Activated naive CD4-positive, alpha-beta T cell treated with anti-CD3 and anti-CD28 coated beads for 36 hours (primary cell): ENCODE results near the gene PHACTR3. TPM values are rescaled to one million over a fixed set of nuclear protein-coding genes. Genes with fewer than 3 reads are reported as not detected.

ENCODE experiments used
- CTCF ChIA-PET: fragments of 350-600 bp; sonication (Branson Sonifier 250); formaldehyde crosslinking; loops from one replicate; lab custom pipeline; 2021; ENCODE audit warnings: antibody characterized with exemption; lab: Charles Lee
- DNase-seq: peaks from one replicate; pipeline ENCODE4 v3.0.0-alpha.2; 2020
- H3K27ac Mint-ChIP-seq: one replicate; pipeline ENCODE4 v1.8.0; 2021; ENCODE audit warnings: mild to moderate bottlenecking, mixed read lengths
- H3K27me3 Mint-ChIP-seq: one replicate; pipeline ENCODE4 v1.8.0; 2021; ENCODE audit warnings: low read depth, mixed read lengths
- H3K36me3 Mint-ChIP-seq: one replicate; pipeline ENCODE4 v1.8.0; 2021; ENCODE audit warnings: low read depth, mixed read lengths
- H3K4me1 Mint-ChIP-seq: one replicate; pipeline ENCODE4 v1.8.0; 2021; ENCODE audit warnings: low read depth, mixed read lengths
- H3K4me3 Mint-ChIP-seq: one replicate; pipeline ENCODE4 v1.8.0; 2021; ENCODE audit warnings: mild to moderate bottlenecking, moderate library complexity, mixed read lengths
- H3K9me3 Mint-ChIP-seq: one replicate; pipeline ENCODE4 v1.8.0; 2021; ENCODE audit warnings: mixed read lengths
- intact Hi-C: fragments of 100-400 bp; cut with micrococcal nuclease; formaldehyde crosslinking; loops from one replicate; pipeline ENCODE4 v1.15.1; 2023
- total RNA-seq, 2 experiments: library from RNA; stranded (reverse); gene quantifications; one replicate each; pipeline ENCODE4 v1.2.3, GENCODE V29; 2021

PHACTR3 gene
- total RNA-seq, 2 experiments from 2014 or later = not detected

GRCh38 chr20:59600472-59600871 lies 3.9 kb upstream of the PHACTR3 start:
- Mint-ChIP-seq H3K9me3 (no peaks in the 10 kb centered on the region), H3K36me3 (no peaks in the 10 kb centered on the region), H3K27me3 (peaks cover 38% of the 10 kb centered on the region), H3K4me1 (no peaks in the 10 kb centered on the region), H3K4me3 (no peak overlapping the region), H3K27ac (no peak overlapping the region)
- CTCF ChIA-PET = interaction anchor here (0.8 kb wide), 1 partner anchor 147 kb away, joined by 6 read pairs; no protein-coding TSS in a partner anchor
- intact Hi-C loops = no loop called here
- DNase-seq = no peak

- Mint-ChIP-seq H3K36me3 (no peaks in the 10 kb centered on the region), H3K4me1 (no peaks in the 10 kb centered on the region), H3K27me3 (peaks cover 53% of the 10 kb centered on the region), H3K4me3 (no peak overlapping the region), H3K27ac (no peak overlapping the region), H3K9me3 (no peaks in the 10 kb centered on the region)
- DNase-seq = no peak
- CTCF ChIA-PET = interaction anchor here (0.6 to 1.5 kb wide), 3 partner anchors 8 to 394 kb away, joined by 3 to 4 read pairs (median 3); no protein-coding TSS in a partner anchor
- intact Hi-C loops = no loop called here
Observed at GRCh38 chr20:59602546-59603080, 1.7 kb upstream of the PHACTR3 start.

- Mint-ChIP-seq H3K9me3 (no peaks in the 10 kb centered on the region), H3K27ac (no peak overlapping the region), H3K4me1 (no peaks in the 10 kb centered on the region), H3K36me3 (no peaks in the 10 kb centered on the region), H3K4me3 (no peak overlapping the region), H3K27me3 (peaks cover 57% of the 10 kb centered on the region)
- no peak for DNase-seq
- intact Hi-C loops = no loop called here
- CTCF ChIA-PET = interaction anchor here (1.5 kb wide), 1 partner anchor 8 kb away, joined by 3 read pairs; no protein-coding TSS in a partner anchor
Observed at GRCh38 chr20:59603176-59603575, 1.2 kb upstream of the PHACTR3 start.

GRCh38 chr20:59604741-59605600 lies 631 bp downstream of the PHACTR3 start:
- peaks cover 52% of the 10 kb centered on the region for H3K27me3 Mint-ChIP-seq
- H3K36me3 Mint-ChIP-seq = no peaks in the 10 kb centered on the region

GRCh38 chr20:59605601-59606364 lies 1.4 kb downstream of the PHACTR3 start:
- no peaks in the 10 kb centered on the region for H3K9me3 Mint-ChIP-seq
- peaks cover 50% of the 10 kb centered on the region for H3K27me3 Mint-ChIP-seq
- DNase-seq = no peak
- CTCF ChIA-PET = no interaction called here
- intact Hi-C loops = no loop called here
- no peaks in the 10 kb centered on the region for H3K4me1 Mint-ChIP-seq
- H3K36me3 Mint-ChIP-seq = no peaks in the 10 kb centered on the region
- H3K27ac Mint-ChIP-seq = no peak overlapping the region
- H3K4me3 Mint-ChIP-seq = no peak overlapping the region

More at GRCh38 chr20:59604741-59605600, 631 bp downstream of the PHACTR3 start:
- H3K27ac Mint-ChIP-seq = no peak overlapping the region
- DNase-seq = no peak
- no peaks in the 10 kb centered on the region for H3K9me3 Mint-ChIP-seq
- intact Hi-C loops = no loop called here
- H3K4me3 Mint-ChIP-seq = no peak overlapping the region
- H3K4me1 Mint-ChIP-seq = no peaks in the 10 kb centered on the region
- CTCF ChIA-PET = no interaction called here

GRCh38 chr20:59606566-59606965 lies 2.2 kb downstream of the PHACTR3 start:
- no peak for DNase-seq
- Mint-ChIP-seq H3K27me3 (peaks cover 52% of the 10 kb centered on the region), H3K9me3 (no peaks in the 10 kb centered on the region), H3K36me3 (no peaks in the 10 kb centered on the region), H3K4me3 (no peak overlapping the region), H3K4me1 (no peaks in the 10 kb centered on the region), H3K27ac (no peak overlapping the region)
- CTCF ChIA-PET = no interaction called here
- intact Hi-C loops = no loop called here

GRCh38 chr20:59608396-59608795 lies 4.1 kb downstream of the PHACTR3 start:
- no peaks in the 10 kb centered on the region for H3K9me3 Mint-ChIP-seq
- DNase-seq = no peak
- H3K4me3 Mint-ChIP-seq = no peak overlapping the region
- no peak overlapping the region for H3K27ac Mint-ChIP-seq
- H3K36me3 Mint-ChIP-seq = no peaks in the 10 kb centered on the region
- intact Hi-C loops = no loop called here
- H3K27me3 Mint-ChIP-seq = peaks cover 39% of the 10 kb centered on the region
- CTCF ChIA-PET = no interaction called here
- no peaks in the 10 kb centered on the region for H3K4me1 Mint-ChIP-seq

GRCh38 chr20:59608871-59609270 lies 4.5 kb downstream of the PHACTR3 start:
- no peak overlapping the region for H3K27ac Mint-ChIP-seq
- intact Hi-C loops = no loop called here
- no peaks in the 10 kb centered on the region for H3K4me1 Mint-ChIP-seq
- H3K4me3 Mint-ChIP-seq = no peak overlapping the region
- H3K9me3 Mint-ChIP-seq = no peaks in the 10 kb centered on the region
- H3K27me3 Mint-ChIP-seq = peaks cover 37% of the 10 kb centered on the region
- CTCF ChIA-PET = interaction anchor here (1.1 kb wide), 1 partner anchor 29 kb away, joined by 3 read pairs; no protein-coding TSS in a partner anchor
- H3K36me3 Mint-ChIP-seq = no peaks in the 10 kb centered on the region
- DNase-seq = no peak

GRCh38 chr20:59611286-59611685 lies 6.9 kb downstream of the PHACTR3 start:
- Mint-ChIP-seq H3K4me3 (no peak overlapping the region), H3K27me3 (peaks cover 29% of the 10 kb centered on the region), H3K9me3 (no peaks in the 10 kb centered on the region), H3K4me1 (no peaks in the 10 kb centered on the region), H3K36me3 (no peaks in the 10 kb centered on the region), H3K27ac (no peak overlapping the region)
- CTCF ChIA-PET = interaction anchor here (1.3 kb wide), 1 partner anchor 9 kb away, joined by 3 read pairs; no protein-coding TSS in a partner anchor
- DNase-seq = no peak
- intact Hi-C loops = no loop called here

- no peak overlapping the region for H3K4me3 Mint-ChIP-seq
- DNase-seq = no peak
- no peak overlapping the region for H3K27ac Mint-ChIP-seq
- no peaks in the 10 kb centered on the region for H3K36me3 Mint-ChIP-seq
- H3K27me3 Mint-ChIP-seq = peaks cover 18% of the 10 kb centered on the region
- no peaks in the 10 kb centered on the region for H3K4me1 Mint-ChIP-seq
- CTCF ChIA-PET = no interaction called here
- H3K9me3 Mint-ChIP-seq = no peaks in the 10 kb centered on the region
- intact Hi-C loops = no loop called here
Observed at GRCh38 chr20:59613861-59614260, 9.5 kb downstream of the PHACTR3 start.

- Mint-ChIP-seq H3K27ac (no peak overlapping the region), H3K27me3 (peaks cover 15% of the 10 kb centered on the region), H3K4me1 (no peaks in the 10 kb centered on the region), H3K4me3 (no peak overlapping the region), H3K9me3 (no peaks in the 10 kb centered on the region), H3K36me3 (no peaks in the 10 kb centered on the region)
- no peak for DNase-seq
- intact Hi-C loops = no loop called here
- CTCF ChIA-PET = interaction anchor here (0.6 kb wide), 1 partner anchor 46 kb away, joined by 3 read pairs; no protein-coding TSS in a partner anchor
Observed at GRCh38 chr20:59614714-59615113, 10.4 kb downstream of the PHACTR3 start.

GRCh38 chr20:59616306-59616705 lies 12.0 kb downstream of the PHACTR3 start:
- H3K4me3 Mint-ChIP-seq = no peak overlapping the region
- no peaks in the 10 kb centered on the region for H3K36me3 Mint-ChIP-seq
- H3K27ac Mint-ChIP-seq = no peak overlapping the region
- no peak for DNase-seq
- no peaks in the 10 kb centered on the region for H3K4me1 Mint-ChIP-seq
- intact Hi-C loops = no loop called here
- peaks cover 16% of the 10 kb centered on the region for H3K27me3 Mint-ChIP-seq
- CTCF ChIA-PET = interaction anchor here (1.0 to 1.1 kb wide), 2 partner anchors 11 to 46 kb away, joined by 3 to 4 read pairs; no protein-coding TSS in a partner anchor
- H3K9me3 Mint-ChIP-seq = no peaks in the 10 kb centered on the region
